H1 (cell line): ENCODE results near the gene OTOP3.

ENCODE experiments used
- ATF2 ChIP-seq: IDR thresholded peaks from 2 replicates; pipeline ENCODE4 v1.6.1; 2012; ENCODE audit warnings: low read length, inconsistent platforms
- BRCA1 ChIP-seq: IDR thresholded peaks from 2 replicates; pipeline ENCODE4 v1.6.1; 2012; ENCODE audit warnings: low read depth, low read length, improper control_type of control experiment
- CTCF ChIP-seq, 3 experiments: IDR thresholded peaks; 1 replicate in 2 of 3; 2 replicates in 1 of 3; pipeline versions ENCODE4 v1.5.1 to v1.6.1; 2011; ENCODE audit warnings: low read length in 3 of 3, mild to moderate bottlenecking in 3 of 3, inconsistent platforms in 2 of 3, low read depth in 1 of 3, moderate library complexity in 1 of 3; ENCODE audit not compliant: insufficient read depth in 1 of 3; ENCODE audit errors: control extremely low read depth in 1 of 3
- EZH2 ChIP-seq: fragments of 200-600 bp; sonication (generic); IDR thresholded peaks from 2 replicates; pipeline ENCODE4 v1.7.1; 2012; ENCODE audit warnings: low read depth, mild to moderate bottlenecking, moderate library complexity, low read length, inconsistent platforms; ENCODE audit not compliant: severe bottlenecking
- POLR2A ChIP-seq, 2 experiments: IDR thresholded peaks; 1 replicate in 1 of 2; 2 replicates in 1 of 2; pipeline ENCODE4 v1.6.1; 2011; ENCODE audit warnings: low read depth in 2 of 2, low read length in 2 of 2, mild to moderate bottlenecking in 2 of 2; ENCODE audit errors: control extremely low read depth in 1 of 2
- POLR2AphosphoS5 ChIP-seq: IDR thresholded peaks from 2 replicates; pipeline ENCODE4 v1.6.1; 2011; ENCODE audit warnings: low read depth, low read length
- RNF2 ChIP-seq: fragments of 200-900, 300-1000 bp; sonication (generic); IDR thresholded peaks from 2 replicates; pipeline ENCODE4 v1.7.1; 2016; ENCODE audit warnings: borderline replicate concordance, low read depth, mild to moderate bottlenecking, antibody characterized with exemption, low read length; ENCODE audit not compliant: poor library complexity, severe bottlenecking; ENCODE audit errors: missing control alignments
- TAF1 ChIP-seq: IDR thresholded peaks from 2 replicates; pipeline ENCODE4 v1.6.1; 2011; ENCODE audit warnings: mild to moderate bottlenecking, low read depth, low read length
- TEAD4 ChIP-seq: IDR thresholded peaks from 2 replicates; pipeline ENCODE4 v1.6.1; 2012; ENCODE audit warnings: low read depth, low read length, inconsistent platforms, mixed read lengths

- TF ChIP-seq ATF2, result no peak
- TF ChIP-seq CTCF (IDR thresholded peaks at IDR 0.05; ENCODE audit: control extremely low read depth in 1 of 3, insufficient read depth in 1 of 3, low read depth in 1 of 3, low read length in 3 of 3), result no peak
- no peak for TF ChIP-seq RNF2
- no peak for TF ChIP-seq EZH2
- no peak for TF ChIP-seq POLR2AphosphoS5
- no peak for TF ChIP-seq BRCA1
- no peak for TF ChIP-seq TEAD4
- TF ChIP-seq POLR2A (IDR thresholded peaks at IDR 0.05; ENCODE audit: control extremely low read depth in 1 of 2, low read depth in 2 of 2, low read length in 2 of 2), result no peak
- TF ChIP-seq TAF1, result no peak
Measured at GRCh38 chr17:74935048-74935447, 650 bp upstream of the OTOP3 start.
